RWPE2 (cell line): Measurements from ENCODE around the gene LCN10.
"Not testable (repeated sequence)": the region's sequence is repeated elsewhere in the genome, so short reads cannot be mapped to it uniquely, and the experiment has no call there.

Experiments
- ATAC-seq: fragments of 200-7000 bp; cut with Tn5 transposase; 3 replicates; pipeline ENCODE4 v1.9.1; 2021; ENCODE audit warnings: low read depth
- DNase-seq: peaks from one replicate; pipeline ENCODE4 v3.0.0-alpha.2; 2020; ENCODE audit warnings: low spot score
- H3K27ac ChIP-seq: fragments of 450-650 bp; 2 replicates; pipeline ENCODE4 v1.5.1; 2017; ENCODE audit warnings: mild to moderate bottlenecking; ENCODE audit not compliant: poor library complexity, severe bottlenecking
- H3K27me3 ChIP-seq: fragments of 250-450 bp; sonication (Bioruptor Pico); 2 replicates; pipeline ENCODE4 v1.5.1; 2021; ENCODE audit warnings: mild to moderate bottlenecking, moderate library complexity; ENCODE audit not compliant: insufficient read depth, poor library complexity, severe bottlenecking
- H3K36me3 ChIP-seq: fragments of 250-450 bp; sonication (Bioruptor Pico); 2 replicates; pipeline ENCODE4 v1.5.1; 2020; ENCODE audit warnings: low read depth, mild to moderate bottlenecking, moderate library complexity
- H3K4me1 ChIP-seq: fragments of 250-450 bp; sonication (Bioruptor Pico); 2 replicates; pipeline ENCODE4 v1.5.1; 2021; ENCODE audit warnings: mild to moderate bottlenecking, moderate library complexity; ENCODE audit not compliant: insufficient read depth, poor library complexity, severe bottlenecking
- H3K4me3 ChIP-seq: fragments of 250-450 bp; sonication (Bioruptor Pico); 2 replicates; pipeline ENCODE4 v1.5.1; 2021; ENCODE audit warnings: mild to moderate bottlenecking, moderate library complexity; ENCODE audit not compliant: severe bottlenecking
- H3K9me3 ChIP-seq: fragments of 250-450 bp; sonication (Bioruptor Pico); 2 replicates; pipeline ENCODE4 v1.5.1; 2021; ENCODE audit warnings: mild to moderate bottlenecking, moderate library complexity; ENCODE audit not compliant: severe bottlenecking
- TF ChIP-seq, protein P1 (sequence below): fragments of 450-650 bp; IDR thresholded peaks from one replicate; pipeline ENCODE4 v1.5.1; 2017; ENCODE audit warnings: mild to moderate bottlenecking, moderate library complexity; ENCODE audit not compliant: poor library complexity, severe bottlenecking

LCN10 gene

DNA sequence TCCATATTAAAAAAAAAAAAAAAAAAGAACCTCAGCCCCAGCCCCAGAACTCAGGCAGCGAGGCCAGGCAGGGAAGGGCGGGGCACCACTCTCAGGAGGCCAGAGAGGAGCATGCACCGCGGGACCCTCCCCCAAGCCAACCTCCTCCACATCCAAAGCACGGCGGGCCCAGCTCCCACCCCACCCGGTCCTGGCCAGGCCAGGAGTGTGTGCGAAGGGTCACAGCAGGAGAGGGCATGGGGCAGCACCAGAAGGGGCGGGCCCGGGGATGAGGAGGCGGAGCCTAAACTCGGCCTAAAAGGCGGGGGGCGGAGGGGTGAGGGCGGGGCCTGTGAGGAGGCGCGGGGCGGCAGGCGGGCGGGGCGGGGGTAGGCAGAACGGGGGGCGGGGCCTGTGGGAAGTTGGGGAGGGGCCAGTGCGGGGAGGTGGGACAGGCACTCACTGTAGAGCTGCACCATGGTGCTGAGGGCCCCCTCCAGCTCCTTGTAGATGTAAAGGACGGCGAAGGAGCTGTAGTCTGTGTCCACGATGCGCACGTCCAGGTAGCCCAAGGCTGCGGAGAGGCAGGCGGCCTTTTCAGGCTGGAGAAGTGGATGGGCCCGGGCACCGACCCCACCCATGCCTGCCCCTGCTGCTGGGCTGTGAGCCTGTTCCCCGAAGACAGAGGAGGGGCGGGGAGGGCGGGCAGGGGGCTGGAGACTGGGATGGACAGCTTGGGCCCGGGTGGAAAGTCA lies 20.3 kb upstream of the LCN10 start:
- peak; percentile 22; the same call in 1 of the 3 replicates for ATAC-seq
- Histone ChIP-seq H3K4me1 (no peaks in the 10 kb centered on the region), H3K27ac (no peak overlapping the region)

DNA sequence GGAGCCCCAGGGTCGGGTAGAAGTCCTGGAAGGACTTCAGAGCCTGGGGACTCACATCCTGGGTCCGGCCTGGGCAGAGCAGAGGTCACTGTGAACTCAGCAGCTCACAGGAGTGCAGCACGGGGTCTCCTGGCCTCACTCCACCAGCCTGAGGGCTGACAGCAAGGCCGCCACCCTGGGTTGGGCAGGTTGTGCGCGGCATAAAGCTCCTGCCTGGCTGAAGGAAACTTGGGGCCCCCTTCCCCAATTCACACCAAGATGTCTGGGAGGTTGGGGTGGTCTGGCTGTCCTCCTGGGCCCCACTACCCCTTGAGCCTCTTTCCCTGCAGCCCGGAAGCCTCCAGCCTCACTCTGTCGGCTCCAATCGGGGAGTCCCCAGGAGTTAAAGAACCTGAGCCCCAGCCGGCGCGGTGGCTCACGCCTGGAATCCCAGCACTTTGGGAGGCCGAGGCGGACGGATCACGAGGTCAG lies 19.5 kb upstream of the LCN10 start:
- H3K36me3 ChIP-seq, result no peaks in the 10 kb centered on the region
- ATAC-seq (no peak), DNase-seq (peak; percentile 63)
- no peaks in the 10 kb centered on the region for H3K4me1 ChIP-seq
- no peak overlapping the region for H3K27ac ChIP-seq
- no peaks in the 10 kb centered on the region for H3K27me3 ChIP-seq
- H3K9me3 ChIP-seq, result no peaks in the 10 kb centered on the region
- TF ChIP-seq, protein P1, sequence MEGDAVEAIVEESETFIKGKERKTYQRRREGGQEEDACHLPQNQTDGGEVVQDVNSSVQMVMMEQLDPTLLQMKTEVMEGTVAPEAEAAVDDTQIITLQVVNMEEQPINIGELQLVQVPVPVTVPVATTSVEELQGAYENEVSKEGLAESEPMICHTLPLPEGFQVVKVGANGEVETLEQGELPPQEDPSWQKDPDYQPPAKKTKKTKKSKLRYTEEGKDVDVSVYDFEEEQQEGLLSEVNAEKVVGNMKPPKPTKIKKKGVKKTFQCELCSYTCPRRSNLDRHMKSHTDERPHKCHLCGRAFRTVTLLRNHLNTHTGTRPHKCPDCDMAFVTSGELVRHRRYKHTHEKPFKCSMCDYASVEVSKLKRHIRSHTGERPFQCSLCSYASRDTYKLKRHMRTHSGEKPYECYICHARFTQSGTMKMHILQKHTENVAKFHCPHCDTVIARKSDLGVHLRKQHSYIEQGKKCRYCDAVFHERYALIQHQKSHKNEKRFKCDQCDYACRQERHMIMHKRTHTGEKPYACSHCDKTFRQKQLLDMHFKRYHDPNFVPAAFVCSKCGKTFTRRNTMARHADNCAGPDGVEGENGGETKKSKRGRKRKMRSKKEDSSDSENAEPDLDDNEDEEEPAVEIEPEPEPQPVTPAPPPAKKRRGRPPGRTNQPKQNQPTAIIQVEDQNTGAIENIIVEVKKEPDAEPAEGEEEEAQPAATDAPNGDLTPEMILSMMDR, result no peak
- H3K4me3 ChIP-seq, result no peak overlapping the region

More for the DNA sequence above, 20.3 kb upstream of the LCN10 start:
- DNase-seq, result peak; percentile 76
- H3K27me3 ChIP-seq, result peaks cover 4% of the 10 kb centered on the region
- TF ChIP-seq, protein P1, result no peak
- H3K9me3 ChIP-seq, result no peaks in the 10 kb centered on the region
- no peak overlapping the region for H3K4me3 ChIP-seq
- H3K36me3 ChIP-seq, result no peaks in the 10 kb centered on the region

GRCh38 chr9:136761545-136761981 lies 18.8 kb upstream of the LCN10 start:
- no peak overlapping the region for H3K4me3 ChIP-seq
- TF ChIP-seq, protein P1, result no peak
- DNase-seq, result no peak
- H3K36me3 ChIP-seq, result no peaks in the 10 kb centered on the region
- H3K9me3 ChIP-seq, result no peaks in the 10 kb centered on the region
- H3K4me1 ChIP-seq, result no peaks in the 10 kb centered on the region
- H3K27ac ChIP-seq, result no peak overlapping the region
- ATAC-seq, result no peak
- no peaks in the 10 kb centered on the region for H3K27me3 ChIP-seq

DNA sequence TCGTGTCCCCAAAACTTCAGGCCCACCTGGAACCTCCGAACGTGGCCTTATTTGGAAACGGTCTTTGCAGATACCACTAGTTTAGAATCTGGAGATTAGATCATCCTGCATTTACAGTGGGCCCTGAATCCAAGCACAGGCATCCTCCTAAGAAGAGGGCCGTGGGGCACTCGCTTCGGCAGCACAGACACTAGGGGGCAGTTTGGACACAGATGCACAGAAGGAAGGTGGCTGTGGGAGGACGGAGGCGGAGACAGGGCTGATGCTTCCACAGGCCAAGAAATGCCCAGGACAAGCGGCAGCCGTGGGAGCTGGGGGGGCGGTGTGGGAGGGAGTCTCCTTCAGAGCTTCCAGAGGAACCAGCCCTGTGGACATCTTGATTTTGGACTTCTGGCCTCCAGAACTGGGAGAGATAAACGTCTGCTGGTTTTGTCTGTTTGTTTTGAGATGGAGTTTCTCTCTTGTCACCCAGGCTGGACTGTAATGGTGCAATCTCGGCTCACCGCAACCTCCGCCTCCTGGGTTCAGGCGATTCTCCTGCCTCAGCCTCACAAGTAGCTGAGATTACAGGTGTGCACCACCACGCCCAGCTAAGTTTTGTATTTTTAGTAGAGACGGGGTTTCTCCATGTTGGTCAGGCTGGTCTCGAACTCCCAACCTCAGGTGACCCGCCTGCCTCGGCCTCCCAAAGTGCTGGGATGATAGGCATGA lies 18.2 kb upstream of the LCN10 start:
- H3K9me3 ChIP-seq, H3K36me3 ChIP-seq, H3K4me1 ChIP-seq, H3K27ac ChIP-seq, H3K4me3 ChIP-seq, H3K27me3 ChIP-seq: not testable (repeated sequence)
- peak; percentile 72 for DNase-seq
- peak; percentile 80 for ATAC-seq
- TF ChIP-seq, protein P1, result peak; percentile 59
